Kidney (tissue), 14 donors: ENCODE data around the gene HDDC3. TPM values are rescaled to one million over a fixed set of nuclear protein-coding genes. Genes with fewer than 3 reads are reported as not detected.

Experiments used
- DNase-seq, 5 donors: peaks; one replicate each; pipeline ENCODE4 v3.0.0-alpha.2; 2013 to 2020
- FAIRE-seq: peaks from 2 replicates; lab custom pipeline; 2012; peaks lifted over from hg19 to GRCh38; lab: Jason Lieb, UNC
- H3K27ac ChIP-seq, 2 donors: one replicate each; pipeline ENCODE4 v1.7.0; 2013; ENCODE audit warnings: low read depth in 2 of 2, low read length in 2 of 2, inconsistent platforms in 1 of 2
- H3K27me3 ChIP-seq: one replicate; pipeline ENCODE4 v1.7.1; 2013; ENCODE audit warnings: low read length, inconsistent platforms; ENCODE audit not compliant: control insufficient read depth, insufficient read depth
- H3K36me3 ChIP-seq, 3 donors: one replicate each; pipeline versions ENCODE4 v1.7.0 to v1.7.1; 2013; ENCODE audit warnings: low read length in 3 of 3, control low read depth in 1 of 3, inconsistent platforms in 1 of 3; ENCODE audit not compliant: insufficient read depth in 3 of 3, control insufficient read depth in 2 of 3
- H3K4me1 ChIP-seq, 3 donors: one replicate each; pipeline versions ENCODE4 v1.7.0 to v1.7.1; 2013; ENCODE audit warnings: low read length in 3 of 3, inconsistent platforms in 1 of 3, low read depth in 1 of 3; ENCODE audit not compliant: control insufficient read depth in 2 of 3, insufficient read depth in 2 of 3
- H3K4me3 ChIP-seq, 3 donors: one replicate each; pipeline versions ENCODE4 v1.7.0 to v1.8.1; 2013; ENCODE audit warnings: low read length in 3 of 3, control low read depth in 1 of 3, inconsistent platforms in 1 of 3
- H3K9ac ChIP-seq, 3 donors: one replicate each; pipeline versions ENCODE4 v1.7.0 to v1.7.1; 2013; ENCODE audit warnings: low read length in 3 of 3, control low read depth in 1 of 3, inconsistent platforms in 1 of 3
- H3K9me3 ChIP-seq, 3 donors: one replicate each; pipeline versions ENCODE4 v1.7.0 to v1.7.1; 2013; ENCODE audit warnings: low read length in 3 of 3, control low read depth in 1 of 3, inconsistent platforms in 1 of 3; ENCODE audit not compliant: control insufficient read depth in 2 of 3, insufficient read depth in 1 of 3
- intact Hi-C: fragments of 100-400 bp; cut with DNase I; formaldehyde crosslinking; loops from one replicate; pipeline ENCODE4 v1.11.1; 2022
- polyA plus RNA-seq: library from polyadenylated mRNA; stranded (reverse); fragments of 350-450 nt; fragmentation: Illumina TruSeq; extraction: RNeasy Lipid Tissue Mini Kit (QIAGEN cat#74804); gene quantifications from one replicate; pipeline ENCODE4 v1.2.3, GENCODE V29; 2014; ENCODE audit warnings: low read depth, low replicate concordance; ENCODE audit not compliant: insufficient read depth
- total RNA-seq: library from RNA; stranded (reverse); fragmentation: NEBNext Ultra II Directional; extraction: Animal tissue kit (Norgen Biotek cat#: 25700); gene quantifications from one replicate; pipeline ENCODE4 v1.2.1, GENCODE V29; 2021
- TF ChIP-seq, protein P1 (sequence below): IDR thresholded peaks from 3 replicates; pipeline ENCODE4 v1.5.1; 2012; ENCODE audit warnings: mild to moderate bottlenecking, moderate library complexity, borderline replicate concordance; ENCODE audit not compliant: insufficient read depth; ENCODE audit errors: extremely low read depth
- donor health status: control.
- donor health status: control.
- donor health status: control.
- donor health status: control.
- donor health status: control.
- donor health status: DM: yes; HTN: yes; CAD: no.
- donor health status: Normal renal cell carcinoma (clear cell type).

Gene HDDC3
- total and polyA plus RNA-seq, 2 donors from 2014 or later = 15.5 to 47.3 TPM

DNA sequence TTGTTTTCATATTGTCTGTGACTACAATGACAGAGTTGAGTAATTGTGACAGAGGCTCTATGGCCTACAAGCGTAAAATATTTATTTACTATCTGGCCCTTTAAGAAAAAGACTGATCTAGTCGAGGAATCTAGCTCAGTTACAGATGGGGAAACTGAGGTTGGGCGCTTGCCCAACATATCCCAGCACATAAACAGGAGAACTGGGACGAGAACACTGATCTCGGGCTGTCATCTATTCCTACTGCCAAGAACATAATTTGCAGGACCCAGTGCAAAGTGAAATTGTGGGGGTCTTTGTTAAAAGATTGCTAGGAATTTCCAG lies 46.1 kb downstream of the HDDC3 start:
- peaks cover 0 to 20% (median 6%) of the 10 kb centered on the region in 3 donors for H3K4me1 ChIP-seq

DNA sequence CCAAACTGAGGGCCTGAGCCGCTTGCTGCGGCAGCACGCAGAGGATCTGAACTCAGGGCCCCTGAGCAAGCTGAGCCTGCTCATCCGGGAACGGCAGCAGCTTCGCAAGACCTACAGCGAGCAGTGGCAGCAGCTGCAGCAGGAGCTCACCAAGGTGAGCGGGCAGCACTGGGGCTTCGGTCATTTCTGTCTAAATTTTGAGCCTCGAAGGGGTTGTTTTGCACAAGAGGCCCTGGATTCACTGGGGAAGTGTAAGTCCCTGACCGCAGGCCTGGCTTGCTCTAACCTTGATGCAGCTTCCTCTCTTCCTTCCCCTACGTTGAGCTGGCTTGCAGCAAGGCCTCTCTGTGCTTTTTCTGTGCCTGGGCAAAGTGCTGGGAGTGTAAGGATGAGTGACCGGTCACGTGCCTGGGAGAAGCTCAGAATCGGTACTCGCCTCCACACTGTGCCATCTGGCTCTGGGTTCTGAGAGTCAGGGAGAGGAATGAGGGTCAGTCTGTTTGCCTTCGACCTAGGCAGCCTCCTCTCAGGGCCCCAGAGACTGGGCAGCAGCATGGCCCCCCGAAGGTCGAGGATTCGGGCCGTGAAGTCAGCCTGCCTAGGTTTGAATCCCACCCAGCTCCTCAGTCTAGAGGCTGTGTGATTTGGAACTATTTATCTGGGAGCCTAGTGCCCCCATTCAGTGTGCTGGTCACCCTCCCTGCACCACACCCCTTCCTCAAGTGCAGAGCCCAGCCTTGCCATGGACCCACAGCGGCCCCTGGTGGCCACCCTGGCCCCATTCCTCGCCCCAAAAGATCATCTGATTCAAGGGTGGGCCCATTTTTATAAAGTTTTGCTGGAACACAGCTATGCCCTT lies 46.7 kb downstream of the HDDC3 start:
- no peaks in the 10 kb centered on the region for H3K9me3 ChIP-seq
- peak overlapping the region; percentile 16 to 76 for H3K27ac ChIP-seq
- H3K27me3 ChIP-seq = no peaks in the 10 kb centered on the region
- no peak overlapping the region for H3K9ac ChIP-seq
- TF ChIP-seq, protein P1, sequence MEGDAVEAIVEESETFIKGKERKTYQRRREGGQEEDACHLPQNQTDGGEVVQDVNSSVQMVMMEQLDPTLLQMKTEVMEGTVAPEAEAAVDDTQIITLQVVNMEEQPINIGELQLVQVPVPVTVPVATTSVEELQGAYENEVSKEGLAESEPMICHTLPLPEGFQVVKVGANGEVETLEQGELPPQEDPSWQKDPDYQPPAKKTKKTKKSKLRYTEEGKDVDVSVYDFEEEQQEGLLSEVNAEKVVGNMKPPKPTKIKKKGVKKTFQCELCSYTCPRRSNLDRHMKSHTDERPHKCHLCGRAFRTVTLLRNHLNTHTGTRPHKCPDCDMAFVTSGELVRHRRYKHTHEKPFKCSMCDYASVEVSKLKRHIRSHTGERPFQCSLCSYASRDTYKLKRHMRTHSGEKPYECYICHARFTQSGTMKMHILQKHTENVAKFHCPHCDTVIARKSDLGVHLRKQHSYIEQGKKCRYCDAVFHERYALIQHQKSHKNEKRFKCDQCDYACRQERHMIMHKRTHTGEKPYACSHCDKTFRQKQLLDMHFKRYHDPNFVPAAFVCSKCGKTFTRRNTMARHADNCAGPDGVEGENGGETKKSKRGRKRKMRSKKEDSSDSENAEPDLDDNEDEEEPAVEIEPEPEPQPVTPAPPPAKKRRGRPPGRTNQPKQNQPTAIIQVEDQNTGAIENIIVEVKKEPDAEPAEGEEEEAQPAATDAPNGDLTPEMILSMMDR = peak; percentile 92
- peaks cover 0 to 4% (median 4%) of the 10 kb centered on the region in 3 donors for H3K36me3 ChIP-seq
- FAIRE-seq = no peak
- peaks cover 0 to 20% (median 6%) of the 10 kb centered on the region in 3 donors for H3K4me1 ChIP-seq
- intact Hi-C loops = no loop called here
- peak overlapping the region in 2 of 3 donors; percentile 2 to 3 for H3K4me3 ChIP-seq
- DNase-seq = peak; percentile 79 to 85 (median 84)

More for the DNA sequence above, 46.1 kb downstream of the HDDC3 start:
- Histone ChIP-seq H3K27ac (no peak overlapping the region), H3K27me3 (no peaks in the 10 kb centered on the region), H3K4me3 (no peak overlapping the region), H3K36me3 (peaks cover 0 to 2% (median 0%) of the 10 kb centered on the region in 3 donors), H3K9ac (no peak overlapping the region), H3K9me3 (no peaks in the 10 kb centered on the region)
- TF ChIP-seq, protein P1 = no peak
- intact Hi-C loops = no loop called here
- no peak for DNase-seq
- no peak for FAIRE-seq

DNA sequence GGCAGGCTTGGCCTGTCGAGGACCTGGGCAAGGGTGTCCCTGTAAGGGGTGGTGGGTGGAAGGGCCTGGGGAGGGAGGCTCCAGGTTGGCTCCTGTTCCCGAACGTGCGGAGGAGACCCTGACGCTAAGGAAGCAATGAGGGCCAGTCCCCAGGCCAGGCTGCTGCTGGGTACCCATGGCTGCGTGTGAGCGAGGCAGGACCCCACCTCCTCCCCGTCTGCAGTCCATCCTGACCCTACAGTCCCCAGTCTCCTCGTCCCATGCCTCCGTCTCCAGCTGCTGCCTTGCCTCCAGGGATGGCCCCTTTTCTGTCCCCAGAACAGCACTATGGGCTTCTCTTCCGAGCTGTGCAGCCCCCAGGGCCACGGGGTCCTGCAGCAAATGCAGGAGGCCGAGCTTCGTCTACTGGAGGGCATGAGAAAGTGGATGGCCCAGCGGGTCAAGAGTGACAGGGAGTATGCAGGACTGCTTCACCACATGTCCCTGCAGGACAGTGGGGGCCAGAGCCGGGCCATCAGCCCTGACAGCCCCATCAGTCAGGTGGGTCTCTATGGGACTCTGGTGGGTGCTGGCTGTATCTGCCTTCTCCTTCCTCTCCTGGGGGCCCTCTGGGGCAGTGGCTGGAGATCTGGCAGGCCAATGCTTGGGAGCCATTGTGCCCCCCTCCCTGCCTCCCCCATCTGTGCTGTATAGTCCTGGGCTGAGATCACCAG lies 47.5 kb downstream of the HDDC3 start:
- H3K9ac ChIP-seq = peak overlapping the region in 2 of 3 donors; percentile 75 to 85
- FAIRE-seq (no peak), DNase-seq (peak in 1 of 5 donors; percentile 63)
- peak overlapping the region; percentile 40 to 63 (median 57) for H3K4me3 ChIP-seq
- peaks cover 0 to 20% (median 6%) of the 10 kb centered on the region in 3 donors for H3K4me1 ChIP-seq
- peak overlapping the region; percentile 82 to 94 for H3K27ac ChIP-seq
- no peaks in the 10 kb centered on the region for H3K27me3 ChIP-seq
- intact Hi-C loops = no loop called here
- H3K9me3 ChIP-seq = no peaks in the 10 kb centered on the region
- H3K36me3 ChIP-seq = peaks cover 0 to 12% (median 5%) of the 10 kb centered on the region in 3 donors
- TF ChIP-seq, protein P1 = no peak
